ENCODE results near the gene KRTAP1-1.

Gene KRTAP1-1

DNA sequence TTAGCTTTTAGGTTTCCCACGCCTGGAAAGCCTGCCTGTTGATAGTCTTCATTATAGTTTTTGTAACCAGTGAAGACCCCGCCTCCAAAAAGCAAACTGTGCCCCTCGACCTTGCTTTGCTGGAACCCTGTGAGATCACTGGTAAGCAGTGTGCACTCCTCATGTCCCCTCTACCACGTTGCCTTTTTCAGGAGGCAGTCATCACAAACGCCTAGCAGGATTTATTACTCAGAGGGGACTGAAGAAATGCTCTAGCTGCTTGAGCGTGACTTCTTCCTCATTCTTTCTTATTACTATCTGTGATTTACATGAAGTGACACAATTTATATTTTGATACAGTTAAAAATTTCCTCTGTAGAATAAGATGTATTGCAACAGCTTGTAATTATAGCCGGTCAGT lies 25.8 kb downstream of the KRTAP1-1 start:
- ChIA-PET POLR2A (no interaction called here), CTCF (interaction anchor here (0.9 to 2.3 kb wide), 2 partner anchors 13 to 255 kb away, joined by 3 to 5 read pairs; no protein-coding TSS in a partner anchor)
- DNase-seq (ENCODE audit: extremely low spot score): no peak
- TF ChIP-seq, protein P1, sequence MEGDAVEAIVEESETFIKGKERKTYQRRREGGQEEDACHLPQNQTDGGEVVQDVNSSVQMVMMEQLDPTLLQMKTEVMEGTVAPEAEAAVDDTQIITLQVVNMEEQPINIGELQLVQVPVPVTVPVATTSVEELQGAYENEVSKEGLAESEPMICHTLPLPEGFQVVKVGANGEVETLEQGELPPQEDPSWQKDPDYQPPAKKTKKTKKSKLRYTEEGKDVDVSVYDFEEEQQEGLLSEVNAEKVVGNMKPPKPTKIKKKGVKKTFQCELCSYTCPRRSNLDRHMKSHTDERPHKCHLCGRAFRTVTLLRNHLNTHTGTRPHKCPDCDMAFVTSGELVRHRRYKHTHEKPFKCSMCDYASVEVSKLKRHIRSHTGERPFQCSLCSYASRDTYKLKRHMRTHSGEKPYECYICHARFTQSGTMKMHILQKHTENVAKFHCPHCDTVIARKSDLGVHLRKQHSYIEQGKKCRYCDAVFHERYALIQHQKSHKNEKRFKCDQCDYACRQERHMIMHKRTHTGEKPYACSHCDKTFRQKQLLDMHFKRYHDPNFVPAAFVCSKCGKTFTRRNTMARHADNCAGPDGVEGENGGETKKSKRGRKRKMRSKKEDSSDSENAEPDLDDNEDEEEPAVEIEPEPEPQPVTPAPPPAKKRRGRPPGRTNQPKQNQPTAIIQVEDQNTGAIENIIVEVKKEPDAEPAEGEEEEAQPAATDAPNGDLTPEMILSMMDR (IDR thresholded peaks at IDR 0.05; ENCODE audit: control extremely low read depth, extremely low read depth, low read depth, missing control alignments): no peak

DNA sequence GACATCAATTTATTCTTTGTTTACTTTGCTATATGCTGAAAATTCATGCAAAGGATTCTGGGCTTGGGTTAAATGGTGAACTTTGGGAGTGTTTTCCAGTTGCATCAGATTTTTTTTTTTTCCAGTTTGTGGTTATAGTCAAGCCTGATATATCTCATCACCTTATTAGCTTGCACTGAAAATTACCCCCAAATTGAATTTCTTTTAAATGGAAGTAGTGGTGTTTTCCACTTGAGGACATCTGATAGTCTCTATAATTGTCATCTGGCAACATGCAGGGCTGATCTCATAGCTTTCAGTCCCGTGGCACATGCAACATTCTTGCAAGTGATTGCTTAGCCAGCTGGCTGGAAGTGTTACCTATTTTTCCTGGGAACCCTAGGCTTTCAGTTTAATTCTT lies 27.6 kb downstream of the KRTAP1-1 start:
- DNase-seq (ENCODE audit: extremely low spot score): no peak
- ChIA-PET POLR2A (no interaction called here), CTCF (no interaction called here)
- TF ChIP-seq, protein P1 (IDR thresholded peaks at IDR 0.05; ENCODE audit: control extremely low read depth, extremely low read depth, low read depth, missing control alignments): no peak

DNA sequence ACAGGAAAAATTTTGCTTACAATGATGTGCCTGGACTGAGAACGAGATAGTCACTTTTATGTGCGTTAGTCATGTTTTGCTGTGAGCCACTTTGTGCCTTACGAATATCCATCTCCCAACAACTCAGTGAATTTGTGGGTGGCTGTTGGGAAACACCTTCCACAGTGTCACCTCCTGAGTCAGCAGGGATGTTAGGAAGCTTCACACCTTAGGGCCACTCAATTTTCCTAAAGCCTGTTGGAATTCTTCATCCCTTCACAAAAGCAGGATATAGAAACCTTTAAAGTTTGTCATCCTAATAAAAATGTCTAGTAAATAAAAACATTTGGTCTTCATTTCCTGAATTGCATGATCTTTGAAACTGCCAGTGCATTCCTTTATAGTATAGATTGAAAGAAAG lies 28.1 kb downstream of the KRTAP1-1 start:
- ChIA-PET CTCF (no interaction called here), POLR2A (no interaction called here)

GRCh38 chr17:41012326-41013120 lies 28.7 kb downstream of the KRTAP1-1 start:
- DNase-seq (ENCODE audit: extremely low spot score): no peak
- TF ChIP-seq, protein P1 (IDR thresholded peaks at IDR 0.05; ENCODE audit: control extremely low read depth, extremely low read depth, low read depth, missing control alignments): no peak
- ChIA-PET CTCF (no interaction called here), POLR2A (no interaction called here)

More for the DNA sequence above, 28.1 kb downstream of the KRTAP1-1 start:
- no peak for DNase-seq (ENCODE audit: extremely low spot score)
- TF ChIP-seq, protein P1 (IDR thresholded peaks at IDR 0.05; ENCODE audit: control extremely low read depth, extremely low read depth, low read depth, missing control alignments): no peak

DNA sequence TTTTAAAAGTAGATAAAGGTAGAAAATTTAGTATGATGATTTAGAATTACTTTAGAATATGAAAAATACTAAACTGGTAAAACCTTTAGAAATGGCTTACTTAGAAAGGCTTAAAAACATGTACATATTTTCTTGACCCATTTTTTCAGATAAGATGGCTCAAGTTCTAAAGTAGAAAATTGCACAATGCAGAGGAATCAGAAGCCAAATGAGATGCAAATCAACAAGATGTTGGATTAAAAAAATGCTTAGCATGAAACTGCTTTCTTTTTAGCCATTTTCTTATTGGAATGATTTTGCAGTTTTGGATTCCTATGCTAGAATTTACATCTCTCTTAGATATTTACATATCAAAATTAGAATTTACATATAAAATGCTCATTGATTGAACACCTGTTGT lies 30.8 kb downstream of the KRTAP1-1 start:
- POLR2A ChIA-PET: no interaction called here
- TF ChIP-seq, protein P1 (IDR thresholded peaks at IDR 0.05; ENCODE audit: control extremely low read depth, extremely low read depth, low read depth, missing control alignments): no peak

DNA sequence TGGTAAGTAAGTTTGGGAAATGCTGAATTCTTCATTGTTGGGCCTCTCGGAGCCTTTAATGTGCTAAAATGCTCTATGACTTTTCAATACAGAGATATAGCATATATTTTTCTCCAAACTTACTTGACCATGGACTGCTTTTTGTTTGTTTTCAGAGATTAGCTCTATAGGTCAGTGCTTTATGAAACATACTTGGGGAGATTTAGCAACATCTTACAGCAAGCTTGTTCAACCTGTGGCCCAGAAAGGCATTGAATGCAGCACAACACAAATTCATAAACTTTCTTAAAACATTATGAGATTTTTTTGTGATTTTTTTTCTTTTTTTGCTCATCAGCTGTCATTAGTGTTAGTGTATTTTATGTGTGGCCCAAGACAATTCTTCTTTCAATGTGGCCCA lies 31.3 kb downstream of the KRTAP1-1 start:
- ChIA-PET CTCF (no interaction called here), POLR2A (no interaction called here)
- TF ChIP-seq, protein P1 (IDR thresholded peaks at IDR 0.05; ENCODE audit: control extremely low read depth, extremely low read depth, low read depth, missing control alignments): no peak
- DNase-seq (ENCODE audit: extremely low spot score): no peak

More for the DNA sequence above, 30.8 kb downstream of the KRTAP1-1 start:
- CTCF ChIA-PET: no interaction called here
- no peak for DNase-seq (ENCODE audit: extremely low spot score)

Measured in GM10248 (cell line).